ENCODE measurements around the gene SLC11A1.
A peak's percentile ranks its signal among the peaks of the same experiment; 100 is the strongest.

Gene SLC11A1

DNA sequence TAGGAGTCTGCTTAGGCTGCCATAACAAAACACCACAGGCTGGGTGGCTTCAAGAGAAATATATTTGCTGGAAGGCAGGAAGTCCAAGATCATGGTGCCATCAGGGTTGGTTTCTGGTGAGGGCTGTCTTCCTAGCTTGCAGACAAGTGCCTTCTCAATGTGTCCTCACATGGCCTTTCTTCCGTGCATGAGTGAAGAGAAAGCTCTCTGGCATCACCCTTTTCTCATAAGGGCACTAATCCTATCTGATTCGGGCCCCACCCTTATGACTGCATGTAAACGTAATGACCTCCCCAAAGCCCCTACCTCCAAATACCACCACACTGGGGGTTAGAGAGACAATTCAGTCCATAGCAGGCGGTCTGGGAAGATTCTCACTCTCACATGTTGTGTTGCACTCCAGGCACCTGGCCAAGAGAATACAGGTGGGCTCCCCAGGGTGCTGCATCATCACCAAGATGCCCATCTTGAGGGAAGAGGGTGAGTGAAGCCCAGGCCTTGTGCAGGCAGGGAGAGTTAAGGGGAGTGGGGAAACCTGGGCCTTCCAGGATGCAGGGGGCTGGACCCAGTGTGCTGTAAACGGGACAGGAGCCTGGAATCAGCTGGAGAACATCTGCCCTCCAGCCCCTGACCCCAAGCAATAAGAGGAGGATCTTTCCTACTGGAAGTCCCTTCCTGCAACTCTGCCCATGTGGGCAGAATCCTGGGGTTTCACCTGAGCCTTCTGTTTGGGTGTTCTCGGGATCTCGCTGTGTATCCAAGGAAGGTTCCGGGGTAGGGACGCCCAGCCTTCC, 15.3 kb upstream of the SLC11A1 start:
- DNase-seq (ENCODE audit: low read depth in 2 of 3, low spot score in 2 of 3): no peak

- DNase-seq (ENCODE audit: low read depth in 2 of 3, low spot score in 2 of 3): peak; percentile 30 to 62 (median 60)
These were observed 14.5 kb upstream of the SLC11A1 start for GRCh38 chr2:218367415-218368149.

DNA sequence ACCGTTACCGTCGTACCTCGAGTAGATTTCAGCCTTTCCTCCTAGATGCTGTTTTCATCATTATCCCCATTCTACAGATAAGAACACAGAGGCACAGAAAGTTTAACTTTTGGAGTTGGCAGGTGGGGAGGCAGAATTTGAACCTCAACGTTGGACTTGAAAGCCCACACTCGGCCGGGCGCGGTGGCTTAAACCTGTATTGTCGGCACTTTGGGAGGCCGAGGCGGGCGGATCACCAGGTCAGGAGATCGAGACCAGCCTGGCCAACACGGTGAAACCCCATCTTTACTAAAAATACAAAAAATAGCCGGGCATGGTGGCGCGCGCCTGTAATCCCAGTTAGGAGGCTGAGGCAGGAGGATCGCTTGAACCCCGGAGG, 13.9 kb upstream of the SLC11A1 start:
- DNase-seq (ENCODE audit: low read depth in 2 of 3, low spot score in 2 of 3): no peak

GRCh38 chr2:218368621-218369153, 13.4 kb upstream of the SLC11A1 start:
- DNase-seq (ENCODE audit: low read depth in 2 of 3, low spot score in 2 of 3): no peak

- DNase-seq (ENCODE audit: low read depth in 2 of 3, low spot score in 2 of 3): no peak
These were observed 12.7 kb upstream of the SLC11A1 start for GRCh38 chr2:218369330-218369729.

DNA sequence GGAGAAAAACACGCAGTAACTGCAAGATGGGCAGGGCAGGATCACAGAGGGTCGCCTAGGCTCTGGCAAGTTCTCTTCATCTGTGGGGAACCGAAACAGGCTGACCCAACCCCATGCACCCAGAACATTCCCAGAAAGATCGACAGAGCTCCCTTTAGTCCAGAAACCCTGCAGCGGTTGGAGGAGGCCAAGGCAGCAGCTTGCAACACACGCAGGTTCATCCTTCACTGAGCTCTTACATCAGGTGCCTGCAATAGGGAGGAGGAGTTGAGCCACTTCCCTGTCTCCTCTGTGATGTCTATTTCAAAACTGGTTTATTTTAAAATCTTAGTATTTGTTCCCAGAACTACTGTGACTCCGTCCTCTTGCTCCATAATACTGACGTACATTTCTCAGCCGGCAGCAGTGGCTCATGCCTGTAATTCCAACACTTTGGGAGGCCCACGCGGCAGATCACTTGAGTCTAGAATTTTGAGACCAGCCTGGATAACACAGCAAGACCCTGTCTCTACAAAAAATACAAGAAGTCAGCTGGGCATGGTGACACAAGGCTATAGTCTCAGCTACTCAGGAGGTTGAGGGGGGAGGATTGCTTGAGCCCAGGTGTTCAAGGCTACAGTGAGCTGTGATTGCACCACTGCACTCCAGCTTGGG, 11.5 kb upstream of the SLC11A1 start:
- DNase-seq (ENCODE audit: low read depth in 2 of 3, low spot score in 2 of 3): no peak

DNA sequence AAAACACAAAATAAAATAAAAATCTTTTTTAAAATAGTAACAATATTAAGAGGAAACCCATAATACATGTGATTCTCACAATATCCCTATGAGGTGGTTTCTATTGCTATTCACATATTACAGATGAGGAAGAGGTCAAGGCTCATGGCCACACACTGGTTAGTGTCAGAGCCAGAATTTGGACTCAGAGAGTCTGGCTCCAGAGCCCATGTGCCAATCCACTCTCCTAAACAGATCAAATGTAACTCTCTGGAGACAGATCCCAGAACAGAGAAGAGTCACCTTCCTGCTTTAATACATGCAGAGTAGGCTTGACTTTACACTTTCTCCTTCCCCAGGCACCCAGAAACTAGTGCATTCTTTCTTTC, 10.1 kb upstream of the SLC11A1 start:
- DNase-seq (ENCODE audit: low read depth in 2 of 3, low spot score in 2 of 3): no peak

GRCh38 chr2:218374795-218375194, 7.3 kb upstream of the SLC11A1 start:
- DNase-seq (ENCODE audit: low read depth in 2 of 3, low spot score in 2 of 3): no peak

DNA sequence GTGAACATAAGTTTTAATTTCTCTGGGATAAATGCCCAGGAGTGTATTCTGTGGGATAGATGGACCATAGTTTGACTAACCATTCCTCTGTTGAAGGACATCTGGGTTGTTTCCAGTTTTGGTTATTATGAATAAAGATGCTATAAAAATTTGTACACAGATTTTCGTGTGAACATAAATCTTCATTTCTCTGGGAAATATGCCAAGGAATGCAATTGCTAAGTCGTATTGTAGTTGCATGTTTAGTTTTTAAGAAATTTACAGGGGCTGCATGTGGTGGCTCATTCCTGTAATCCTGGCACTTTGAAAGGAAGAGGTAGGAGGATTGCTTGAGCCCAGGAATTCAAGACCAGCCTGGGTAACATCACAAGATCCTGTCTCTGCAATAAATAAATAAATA, 6.9 kb upstream of the SLC11A1 start:
- DNase-seq (ENCODE audit: low read depth in 2 of 3, low spot score in 2 of 3): no peak

GRCh38 chr2:218378053-218378452, 4.0 kb upstream of the SLC11A1 start:
- DNase-seq (ENCODE audit: low read depth in 2 of 3, low spot score in 2 of 3): no peak

GRCh38 chr2:218382785-218383184, 712 bp downstream of the SLC11A1 start:
- no peak for DNase-seq (ENCODE audit: low read depth in 2 of 3, low spot score in 2 of 3)

DNA sequence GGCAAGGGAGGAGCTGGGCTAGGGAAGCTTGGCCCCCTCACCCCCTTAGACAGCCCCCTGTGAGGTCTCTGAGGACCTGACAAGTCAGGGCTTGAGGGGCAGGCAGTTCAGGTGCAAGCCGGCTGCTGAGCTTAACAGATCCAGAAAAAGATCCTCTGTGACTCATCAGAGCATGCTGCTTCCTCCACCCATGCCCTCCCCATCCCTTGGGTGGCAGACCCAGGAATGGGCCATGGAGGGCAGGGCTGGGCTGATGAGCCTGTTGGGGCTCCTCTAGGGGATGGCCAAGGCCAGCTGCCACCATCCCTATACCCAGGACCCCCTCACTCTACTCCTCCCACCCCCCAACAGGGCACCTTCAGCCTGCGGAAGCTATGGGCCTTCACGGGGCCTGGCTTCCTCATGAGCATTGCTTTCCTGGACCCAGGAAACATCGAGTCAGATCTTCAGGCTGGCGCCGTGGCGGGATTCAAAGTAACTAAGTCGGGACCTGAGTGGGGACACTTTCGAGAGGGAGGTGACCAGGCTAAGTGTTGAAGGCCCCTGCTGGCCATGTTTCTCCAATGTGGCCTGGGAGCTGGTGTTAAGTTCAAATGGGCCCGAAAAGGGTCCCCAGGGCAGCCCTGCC, 1.9 kb downstream of the SLC11A1 start:
- DNase-seq (ENCODE audit: low read depth in 2 of 3, low spot score in 2 of 3): no peak

- no peak for DNase-seq (ENCODE audit: low read depth in 2 of 3, low spot score in 2 of 3)
These were observed 2.9 kb downstream of the SLC11A1 start for GRCh38 chr2:218384975-218385374.

DNA sequence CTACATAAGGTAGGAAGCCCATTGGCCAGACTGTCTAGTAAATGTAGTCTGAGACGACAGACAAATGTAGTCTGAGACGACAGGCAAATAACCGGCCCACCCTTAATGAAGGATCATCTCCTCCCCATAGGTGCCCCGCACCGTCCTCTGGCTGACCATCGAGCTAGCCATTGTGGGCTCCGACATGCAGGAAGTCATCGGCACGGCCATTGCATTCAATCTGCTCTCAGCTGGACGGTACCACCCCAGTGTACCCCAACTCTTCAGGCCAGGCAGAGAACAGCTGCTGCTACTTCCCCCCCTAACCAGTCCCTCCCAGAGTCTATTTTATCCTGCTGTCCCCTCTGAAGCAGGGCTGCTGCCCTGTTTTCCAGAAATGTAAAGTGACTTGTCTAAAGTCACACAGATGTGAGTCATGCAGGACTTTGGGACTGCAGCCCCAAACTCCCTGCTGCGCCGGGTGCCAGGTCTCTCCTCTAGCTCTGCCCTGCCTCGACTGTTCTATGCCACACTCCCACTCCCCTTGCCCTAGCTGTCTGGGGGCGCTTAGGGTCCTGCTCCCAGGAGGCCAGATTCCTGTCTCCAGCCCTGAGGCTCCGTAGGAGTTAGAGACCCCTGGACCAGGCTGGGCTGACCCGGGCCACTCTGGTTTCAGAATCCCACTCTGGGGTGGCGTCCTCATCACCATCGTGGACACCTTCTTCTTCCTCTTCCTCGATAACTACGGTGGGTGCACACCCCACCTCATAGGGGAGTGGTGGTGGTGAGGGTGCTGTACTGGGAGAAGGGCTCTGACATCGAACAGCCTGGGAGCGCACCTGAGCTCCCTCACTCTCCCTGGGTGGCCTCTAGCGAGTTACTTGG, 4.7 kb downstream of the SLC11A1 start:
- DNase-seq (ENCODE audit: low read depth in 2 of 3, low spot score in 2 of 3): no peak

DNA sequence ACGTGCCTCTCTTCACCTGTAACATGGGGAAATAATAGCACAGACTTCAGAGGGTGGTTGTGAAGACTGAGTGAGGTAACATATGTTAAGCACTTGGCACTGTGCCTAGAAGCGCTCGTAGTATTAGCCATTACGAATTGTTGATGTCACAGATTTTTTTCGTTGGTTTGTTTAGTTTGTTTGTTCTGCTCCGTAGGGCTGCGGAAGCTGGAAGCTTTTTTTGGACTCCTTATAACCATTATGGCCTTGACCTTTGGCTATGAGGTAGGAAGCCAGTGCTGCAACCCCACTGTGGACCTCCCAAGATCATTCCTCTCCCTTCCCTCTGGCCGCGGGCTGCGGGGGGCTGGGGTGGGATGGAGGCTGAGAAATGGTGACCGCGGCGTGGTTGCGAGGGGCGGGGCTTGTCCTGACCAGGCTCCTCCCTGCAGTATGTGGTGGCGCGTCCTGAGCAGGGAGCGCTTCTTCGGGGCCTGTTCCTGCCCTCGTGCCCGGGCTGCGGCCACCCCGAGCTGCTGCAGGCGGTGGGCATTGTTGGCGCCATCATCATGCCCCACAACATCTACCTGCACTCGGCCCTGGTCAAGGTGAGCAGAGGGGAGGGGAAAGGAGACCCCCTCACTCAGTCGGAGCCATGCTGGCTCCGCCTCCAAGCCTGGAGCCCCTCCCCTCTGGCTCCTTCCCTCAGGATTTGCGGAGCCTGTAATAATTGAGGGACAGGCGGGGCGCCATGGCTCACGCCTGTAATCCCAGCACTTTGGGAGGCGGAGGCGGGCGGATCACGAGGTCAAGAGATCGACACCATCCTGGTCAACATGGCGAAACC, 5.5 kb downstream of the SLC11A1 start:
- DNase-seq (ENCODE audit: low read depth in 2 of 3, low spot score in 2 of 3): no peak

- DNase-seq (ENCODE audit: low read depth in 2 of 3, low spot score in 2 of 3): no peak
These were observed 7.5 kb downstream of the SLC11A1 start for GRCh38 chr2:218389333-218390150.

GRCh38 chr2:218391202-218391601, 9.1 kb downstream of the SLC11A1 start:
- no peak for DNase-seq (ENCODE audit: low read depth in 2 of 3, low spot score in 2 of 3)

DNA sequence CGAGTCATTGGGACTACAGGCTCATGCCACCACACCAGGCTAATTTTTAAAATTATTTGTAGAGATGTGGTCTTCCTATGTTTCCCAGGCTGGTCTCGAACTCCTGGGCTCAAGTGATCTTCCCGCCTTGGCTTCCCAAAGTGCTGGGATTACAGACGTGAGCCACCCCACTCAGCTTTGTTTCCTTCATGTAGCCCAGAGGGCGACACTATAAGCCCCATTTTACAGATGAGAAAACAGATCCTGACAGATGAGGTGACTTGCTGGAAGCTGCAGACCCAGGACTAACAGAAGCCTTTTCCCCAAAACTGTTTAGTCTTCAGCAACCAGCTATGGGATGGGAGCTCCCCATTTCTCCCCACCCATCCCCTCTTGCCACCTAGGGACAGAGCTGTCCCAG, 10.4 kb downstream of the SLC11A1 start:
- no peak for DNase-seq (ENCODE audit: low read depth in 2 of 3, low spot score in 2 of 3)

Measured in activated CD8-positive, alpha-beta memory T cell treated with anti-CD3 and anti-CD28 coated beads for 48 hours (primary cell).